ENCODE measurements around the gene CEACAM4.

DNA sequence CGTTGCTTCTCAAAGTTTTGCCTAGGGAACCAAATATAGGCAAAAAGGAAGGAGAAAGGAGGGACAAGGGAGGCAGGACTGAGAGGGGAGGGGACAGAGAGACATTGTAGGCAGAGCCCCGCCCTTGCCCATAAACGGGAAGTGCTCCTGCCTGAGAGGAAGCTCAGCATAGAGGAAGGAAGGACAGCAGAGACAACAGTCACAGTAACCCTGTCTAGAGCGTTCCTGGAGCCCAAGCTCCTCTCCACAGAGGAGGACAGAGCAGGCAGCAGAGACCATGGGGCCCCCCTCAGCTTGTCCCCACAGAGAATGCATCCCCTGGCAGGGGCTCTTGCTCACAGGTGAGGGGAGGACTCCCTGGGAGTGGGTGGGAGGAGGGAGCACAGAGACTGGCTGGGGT is 50.9 kb downstream of the CEACAM4 start, which contains the start of gene CEACAM21:
- TF ChIP-seq, protein P1, sequence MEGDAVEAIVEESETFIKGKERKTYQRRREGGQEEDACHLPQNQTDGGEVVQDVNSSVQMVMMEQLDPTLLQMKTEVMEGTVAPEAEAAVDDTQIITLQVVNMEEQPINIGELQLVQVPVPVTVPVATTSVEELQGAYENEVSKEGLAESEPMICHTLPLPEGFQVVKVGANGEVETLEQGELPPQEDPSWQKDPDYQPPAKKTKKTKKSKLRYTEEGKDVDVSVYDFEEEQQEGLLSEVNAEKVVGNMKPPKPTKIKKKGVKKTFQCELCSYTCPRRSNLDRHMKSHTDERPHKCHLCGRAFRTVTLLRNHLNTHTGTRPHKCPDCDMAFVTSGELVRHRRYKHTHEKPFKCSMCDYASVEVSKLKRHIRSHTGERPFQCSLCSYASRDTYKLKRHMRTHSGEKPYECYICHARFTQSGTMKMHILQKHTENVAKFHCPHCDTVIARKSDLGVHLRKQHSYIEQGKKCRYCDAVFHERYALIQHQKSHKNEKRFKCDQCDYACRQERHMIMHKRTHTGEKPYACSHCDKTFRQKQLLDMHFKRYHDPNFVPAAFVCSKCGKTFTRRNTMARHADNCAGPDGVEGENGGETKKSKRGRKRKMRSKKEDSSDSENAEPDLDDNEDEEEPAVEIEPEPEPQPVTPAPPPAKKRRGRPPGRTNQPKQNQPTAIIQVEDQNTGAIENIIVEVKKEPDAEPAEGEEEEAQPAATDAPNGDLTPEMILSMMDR (IDR thresholded peaks at IDR 0.05), result no peak
- TF ChIP-seq POLR2A (IDR thresholded peaks at IDR 0.05), result no peak
